ENCODE data around the gene OPN1SW. TPM values are rescaled to one million over a fixed set of nuclear protein-coding genes. Genes with fewer than 3 reads are reported as not detected.

The OPN1SW gene
- total and polyA plus RNA-seq, 9 of the 15 experiments (the other 6 are each of a cell fraction or from before 2014, with no cell fraction given): 0.84 to 1.0 TPM; not detected in 7

DNA sequence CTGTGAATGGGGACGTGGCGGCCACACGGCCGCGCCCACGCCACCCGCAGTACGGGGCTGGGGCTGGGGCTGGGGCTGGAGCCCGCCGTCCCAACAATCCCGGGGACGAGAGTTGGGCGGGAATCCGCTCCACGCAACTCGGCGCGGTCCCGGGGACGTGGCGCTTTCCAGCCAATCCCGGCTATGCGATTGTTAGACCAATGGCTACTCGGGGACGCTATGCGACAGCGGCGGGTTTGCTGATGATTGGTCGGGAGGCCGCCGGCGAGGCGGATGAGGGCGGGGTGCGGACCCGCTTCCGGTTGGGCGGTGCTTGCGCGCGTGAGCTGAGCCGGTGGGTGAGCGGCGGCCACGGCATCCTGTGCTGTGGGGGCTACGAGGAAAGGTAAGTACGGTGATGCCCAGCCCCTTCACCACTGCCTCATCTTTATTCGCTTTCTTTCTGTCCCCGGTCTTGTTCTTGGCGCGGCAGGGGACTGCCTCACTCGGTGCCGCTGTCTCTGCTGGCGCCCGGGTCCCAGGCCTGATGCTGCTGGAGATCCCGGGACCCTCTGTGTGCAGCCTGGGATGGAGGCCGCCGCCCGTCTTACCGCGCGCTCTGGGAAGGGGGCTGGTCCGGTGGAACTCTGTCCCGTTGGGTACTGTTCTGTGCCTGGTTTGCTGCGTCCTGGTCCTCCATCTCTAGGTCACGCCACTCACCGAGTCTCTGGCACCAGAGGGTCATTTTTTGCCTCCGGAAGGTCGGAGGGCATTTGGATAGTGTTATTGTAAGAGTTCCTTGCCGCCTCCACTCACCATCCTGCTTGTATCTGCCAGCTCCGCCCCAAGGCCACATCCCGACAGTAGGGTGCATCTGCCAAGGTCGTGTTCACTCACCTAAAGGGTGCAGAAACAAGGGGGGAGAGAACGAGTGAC lies 36.3 kb downstream of the OPN1SW start, which contains the start of gene CALU (continued):
- TF ChIP-seq SETDB1 (IDR thresholded peaks at IDR 0.05; ENCODE audit: low read length) (no peak), RBM15 (IDR thresholded peaks at IDR 0.05; ENCODE audit: insufficient read depth, low read length) (no peak), MIER1 (IDR thresholded peaks at IDR 0.05; ENCODE audit: low read depth) (no peak), RAD51 (IDR thresholded peaks at IDR 0.05; ENCODE audit: borderline replicate concordance, low read depth) (no peak), RBM39 (optimal IDR thresholded peaks at IDR 0.05; ENCODE audit: low read depth, low read length) (peak; percentile 60), WHSC1 (IDR thresholded peaks at IDR 0.05; ENCODE audit: low read length) (no peak), DNMT1 (IDR thresholded peaks at IDR 0.05) (no peak), CREM (IDR thresholded peaks at IDR 0.05; ENCODE audit: low read depth) (peak; percentile 96), ZMIZ1 (IDR thresholded peaks at IDR 0.05; ENCODE audit: low read depth in 2 of 2, low read length in 2 of 2) (peak in 1 of 2 experiments; percentile 45; a peak in 1 of 4 replicates), ZNF140 (CRISPR knock-in tag; IDR thresholded peaks at IDR 0.05) (no peak), ZNF174 (CRISPR knock-in tag; IDR thresholded peaks at IDR 0.05) (no peak), MEF2A (IDR thresholded peaks at IDR 0.05; ENCODE audit: control insufficient read depth, low read depth, low read length) (no peak), TCF7 (IDR thresholded peaks at IDR 0.05; ENCODE audit: borderline replicate concordance) (peak; percentile 75), ZKSCAN8 (CRISPR knock-in tag; IDR thresholded peaks at IDR 0.05) (no peak), CAMTA2 (CRISPR knock-in tag; conservative IDR thresholded peaks at IDR 0.05) (peak; percentile 93), LEF1 (IDR thresholded peaks at IDR 0.05) (no peak; the same call in none of the 2 replicates), MCM7 (IDR thresholded peaks at IDR 0.05) (no peak), PTRF (tag; IDR thresholded peaks at IDR 0.05) (no peak)
- TF ChIP-seq, protein P1, sequence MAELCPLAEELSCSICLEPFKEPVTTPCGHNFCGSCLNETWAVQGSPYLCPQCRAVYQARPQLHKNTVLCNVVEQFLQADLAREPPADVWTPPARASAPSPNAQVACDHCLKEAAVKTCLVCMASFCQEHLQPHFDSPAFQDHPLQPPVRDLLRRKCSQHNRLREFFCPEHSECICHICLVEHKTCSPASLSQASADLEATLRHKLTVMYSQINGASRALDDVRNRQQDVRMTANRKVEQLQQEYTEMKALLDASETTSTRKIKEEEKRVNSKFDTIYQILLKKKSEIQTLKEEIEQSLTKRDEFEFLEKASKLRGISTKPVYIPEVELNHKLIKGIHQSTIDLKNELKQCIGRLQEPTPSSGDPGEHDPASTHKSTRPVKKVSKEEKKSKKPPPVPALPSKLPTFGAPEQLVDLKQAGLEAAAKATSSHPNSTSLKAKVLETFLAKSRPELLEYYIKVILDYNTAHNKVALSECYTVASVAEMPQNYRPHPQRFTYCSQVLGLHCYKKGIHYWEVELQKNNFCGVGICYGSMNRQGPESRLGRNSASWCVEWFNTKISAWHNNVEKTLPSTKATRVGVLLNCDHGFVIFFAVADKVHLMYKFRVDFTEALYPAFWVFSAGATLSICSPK (IDR thresholded peaks at IDR 0.05; ENCODE audit: borderline replicate concordance): no peak
- TF ChIP-seq, protein P2, sequence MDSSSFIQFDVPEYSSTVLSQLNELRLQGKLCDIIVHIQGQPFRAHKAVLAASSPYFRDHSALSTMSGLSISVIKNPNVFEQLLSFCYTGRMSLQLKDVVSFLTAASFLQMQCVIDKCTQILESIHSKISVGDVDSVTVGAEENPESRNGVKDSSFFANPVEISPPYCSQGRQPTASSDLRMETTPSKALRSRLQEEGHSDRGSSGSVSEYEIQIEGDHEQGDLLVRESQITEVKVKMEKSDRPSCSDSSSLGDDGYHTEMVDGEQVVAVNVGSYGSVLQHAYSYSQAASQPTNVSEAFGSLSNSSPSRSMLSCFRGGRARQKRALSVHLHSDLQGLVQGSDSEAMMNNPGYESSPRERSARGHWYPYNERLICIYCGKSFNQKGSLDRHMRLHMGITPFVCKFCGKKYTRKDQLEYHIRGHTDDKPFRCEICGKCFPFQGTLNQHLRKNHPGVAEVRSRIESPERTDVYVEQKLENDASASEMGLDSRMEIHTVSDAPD (CRISPR knock-in tag; IDR thresholded peaks at IDR 0.05): no peak

Data from K562 (cell line).